DND-41 (cell line): Measurements from ENCODE around the gene PHLPP1.
"Not testable (repeated sequence)": the region's sequence is repeated elsewhere in the genome, so short reads cannot be mapped to it uniquely, and the experiment has no call there.

Source experiments
- ATAC-seq: fragments of 200-7000 bp; cut with Tn5 transposase; 3 replicates; pipeline ENCODE4 v1.9.1; 2021; ENCODE audit warnings: low read depth; ENCODE audit not compliant: insufficient read depth
- DNase-seq: peaks from one replicate; pipeline ENCODE4 v3.0.0-alpha.2; 2020
- H2AFZ ChIP-seq: 2 replicates; pipeline ENCODE4 v1.6.0; 2012; ENCODE audit warnings: low read depth, low read length
- H3K27ac ChIP-seq: 2 replicates; pipeline ENCODE4 v1.5.1; 2012; ENCODE audit warnings: low read length, inconsistent platforms
- H3K27me3 ChIP-seq: fragments of 200-600 bp; sonication (generic); 2 replicates; pipeline ENCODE4 v1.6.0; 2012; ENCODE audit warnings: low read length, mild to moderate bottlenecking, inconsistent platforms; ENCODE audit not compliant: insufficient read depth, poor library complexity
- H3K36me3 ChIP-seq: 2 replicates; pipeline ENCODE4 v1.5.1; 2012; ENCODE audit warnings: low read length, inconsistent platforms; ENCODE audit not compliant: insufficient read depth
- H3K4me1 ChIP-seq: 2 replicates; pipeline ENCODE4 v1.5.1; 2012; ENCODE audit warnings: mild to moderate bottlenecking, low read length; ENCODE audit not compliant: insufficient read depth
- H3K4me2 ChIP-seq: 2 replicates; pipeline ENCODE4 v1.6.0; 2012; ENCODE audit warnings: mild to moderate bottlenecking, moderate library complexity, low read length, inconsistent platforms; ENCODE audit not compliant: insufficient read depth
- H3K4me3 ChIP-seq, 2 experiments: fragments of 200-600 bp in 1 of 2; shearing (Covaris generic) in 1 of 2; 2 replicates each; pipeline ENCODE4 v1.5.1; 2012 to 2016; ENCODE audit warnings: inconsistent platforms in 2 of 2, low read length in 2 of 2, mild to moderate bottlenecking in 2 of 2, low read depth in 1 of 2, moderate library complexity in 1 of 2
- H3K79me2 ChIP-seq: 2 replicates; pipeline ENCODE4 v1.6.0; 2012; ENCODE audit warnings: low read length, inconsistent platforms; ENCODE audit not compliant: insufficient read depth
- H3K9ac ChIP-seq: 2 replicates; pipeline ENCODE4 v1.6.0; 2012; ENCODE audit warnings: low read depth, mild to moderate bottlenecking, inconsistent platforms, low read length, moderate library complexity
- H3K9me3 ChIP-seq: 2 replicates; pipeline ENCODE4 v1.5.1; 2012; ENCODE audit warnings: low read length, moderate library complexity, mild to moderate bottlenecking, inconsistent platforms; ENCODE audit not compliant: insufficient read depth, severe bottlenecking
- H4K20me1 ChIP-seq: 2 replicates; pipeline ENCODE4 v1.6.0; 2012; ENCODE audit warnings: low read length; ENCODE audit not compliant: insufficient read depth
- CTCF ChIP-seq: IDR thresholded peaks from 2 replicates; pipeline ENCODE4 v1.5.1; 2012; ENCODE audit warnings: borderline replicate concordance, low read length, moderate library complexity, mild to moderate bottlenecking; ENCODE audit not compliant: poor library complexity, severe bottlenecking; ENCODE audit errors: extremely low read depth
- EZH2 ChIP-seq: IDR thresholded peaks from 3 replicates; pipeline ENCODE4 v1.6.1; 2012; ENCODE audit warnings: borderline replicate concordance, low read depth, mild to moderate bottlenecking, moderate library complexity, low read length, inconsistent platforms; ENCODE audit not compliant: severe bottlenecking

The PHLPP1 gene

GRCh38 chr18:62739911-62740310 is 24.6 kb downstream of the PHLPP1 start:
- H3K4me2 ChIP-seq = no peak overlapping the region
- H3K27me3 ChIP-seq = no peaks in the 10 kb centered on the region
- no peaks in the 10 kb centered on the region for H3K9me3 ChIP-seq
- ATAC-seq (no peak), DNase-seq (no peak)
- H3K4me1 ChIP-seq = no peaks in the 10 kb centered on the region
- H3K9ac ChIP-seq = no peak overlapping the region
- 0 out of 2 replicates have a peak, but pooled peaks cover 6% of the 10 kb centered on the region for H3K79me2 ChIP-seq
- H3K36me3 ChIP-seq = no peaks in the 10 kb centered on the region
- no peak overlapping the region for H3K27ac ChIP-seq
- H2AFZ ChIP-seq = no peak overlapping the region
- H4K20me1 ChIP-seq = no peaks in the 10 kb centered on the region
- H3K4me3 ChIP-seq = no peak overlapping the region
- TF ChIP-seq CTCF (no peak), EZH2 (no peak)

GRCh38 chr18:62740650-62741049 is 25.3 kb downstream of the PHLPP1 start:
- H3K36me3 ChIP-seq, H3K4me1 ChIP-seq, H2AFZ ChIP-seq, H3K4me2 ChIP-seq, H3K9ac ChIP-seq, ATAC-seq, H4K20me1 ChIP-seq, H3K27me3 ChIP-seq, H3K79me2 ChIP-seq, H3K27ac ChIP-seq, H3K9me3 ChIP-seq, H3K4me3 ChIP-seq, DNase-seq: not testable (repeated sequence)

- H3K4me3 ChIP-seq = no peak overlapping the region
- peaks cover 6% of the 10 kb centered on the region; the same call in 1 of the 2 replicates for H3K79me2 ChIP-seq
- no peak overlapping the region for H3K27ac ChIP-seq
- TF ChIP-seq CTCF = no peak
- TF ChIP-seq EZH2 = no peak
- H3K4me2 ChIP-seq = no peak overlapping the region
- H3K36me3 ChIP-seq = no peaks in the 10 kb centered on the region
- no peaks in the 10 kb centered on the region for H3K4me1 ChIP-seq
- H3K9me3 ChIP-seq = no peaks in the 10 kb centered on the region
- no peaks in the 10 kb centered on the region for H3K27me3 ChIP-seq
- H4K20me1 ChIP-seq = no peaks in the 10 kb centered on the region
- ATAC-seq (no peak), DNase-seq (no peak)
- H2AFZ ChIP-seq = no peak overlapping the region
- no peak overlapping the region for H3K9ac ChIP-seq
Measured at GRCh38 chr18:62741118-62741566, 25.8 kb downstream of the PHLPP1 start.

DNA sequence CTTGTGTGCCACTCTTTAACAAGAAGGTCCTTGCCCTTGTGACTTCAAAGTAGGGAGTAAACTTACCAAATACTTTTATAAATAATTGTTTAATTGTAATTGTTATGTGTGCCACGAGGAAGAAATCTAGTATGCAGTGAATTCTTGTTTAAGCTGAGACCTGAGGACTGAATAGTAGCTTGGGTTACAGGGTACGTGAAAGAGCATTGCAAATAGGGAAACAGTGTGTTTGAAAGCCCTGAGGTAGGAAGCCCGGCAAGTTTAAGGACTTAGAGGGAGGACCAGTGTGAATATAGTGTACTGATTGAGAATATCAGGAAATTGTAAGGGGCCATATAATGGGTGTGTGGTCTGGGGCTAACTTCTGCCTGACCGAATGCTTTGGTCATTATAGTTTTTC is 26.2 kb downstream of the PHLPP1 start:
- Histone ChIP-seq H3K4me1 (no peaks in the 10 kb centered on the region), H3K4me2 (no peak overlapping the region), H3K4me3 (no peak overlapping the region), H3K9me3 (no peaks in the 10 kb centered on the region), H3K9ac (no peak overlapping the region), H3K27ac (no peak overlapping the region), H3K79me2 (peaks cover 6% of the 10 kb centered on the region; the same call in 1 of the 2 replicates), H3K27me3 (no peaks in the 10 kb centered on the region), H3K36me3 (no peaks in the 10 kb centered on the region), H2AFZ (no peak overlapping the region), H4K20me1 (no peaks in the 10 kb centered on the region)
- ATAC-seq = no peak
- no peak for TF ChIP-seq CTCF
- DNase-seq = no peak
